Neural progenitor cell (in vitro differentiated cells): ENCODE results near the gene EYS. TPM values are rescaled to one million over a fixed set of nuclear protein-coding genes. Genes with fewer than 3 reads are reported as not detected.
"Not testable (repeated sequence)": the region's sequence is repeated elsewhere in the genome, so short reads cannot be mapped to it uniquely, and the experiment has no call there.

ENCODE experiments used
- DNase-seq: peaks from one replicate; pipeline ENCODE4 v3.0.0-alpha.2; 2016; ENCODE audit warnings: low spot score
- H2AFZ ChIP-seq: fragments of 200-600 bp; sonication (generic); replicated peaks from 2 replicates; pipeline ENCODE4 v1.6.1; 2016; ENCODE audit warnings: antibody characterized with exemption
- H3F3A ChIP-seq: fragments of 200-600 bp; sonication (generic); 2 replicates; pipeline ENCODE4 v1.6.1; 2016; ENCODE audit warnings: antibody characterized with exemption, low read depth
- H3K27ac ChIP-seq: fragments of 200-600 bp; sonication (generic); 2 replicates; pipeline ENCODE4 v1.5.1; 2016; ENCODE audit warnings: mild to moderate bottlenecking
- H3K27me3 ChIP-seq: fragments of 200-600 bp; sonication (generic); 2 replicates; pipeline ENCODE4 v1.6.1; 2016; ENCODE audit warnings: mild to moderate bottlenecking, moderate library complexity
- H3K36me3 ChIP-seq: fragments of 200-600 bp; sonication (generic); 2 replicates; pipeline ENCODE4 v1.5.1; 2016
- H3K4me1 ChIP-seq: fragments of 200-600 bp; sonication (generic); 2 replicates; pipeline ENCODE4 v1.6.1; 2016; ENCODE audit warnings: mixed run types
- H3K4me2 ChIP-seq: fragments of 200-600 bp; sonication (generic); 2 replicates; pipeline ENCODE4 v1.6.1; 2016
- H3K4me3 ChIP-seq: fragments of 200-600 bp; sonication (generic); 2 replicates; pipeline ENCODE4 v1.5.1; 2016
- H3K79me2 ChIP-seq: fragments of 200-600 bp; sonication (generic); 2 replicates; pipeline ENCODE4 v1.6.1; 2016; ENCODE audit warnings: low read depth
- H3K9ac ChIP-seq: fragments of 200-600 bp; sonication (generic); 2 replicates; pipeline ENCODE4 v1.6.1; 2016
- H3K9me3 ChIP-seq: fragments of 200-600 bp; sonication (generic); 2 replicates; pipeline ENCODE4 v1.5.1; 2016; ENCODE audit warnings: low read depth
- H4K20me1 ChIP-seq: fragments of 200-600 bp; sonication (generic); 2 replicates; pipeline ENCODE4 v1.6.1; 2016; ENCODE audit warnings: low read depth
- H3K27ac Mint-ChIP-seq: 3 replicates; pipeline ENCODE4 v1.8.0; 2021; ENCODE audit warnings: mixed read lengths
- H3K27me3 Mint-ChIP-seq: 2 replicates; pipeline ENCODE4 v1.8.0; 2022; ENCODE audit warnings: low read depth, mild to moderate bottlenecking, inconsistent platforms, moderate library complexity, mixed read lengths; ENCODE audit not compliant: insufficient read depth
- H3K36me3 Mint-ChIP-seq: 3 replicates; pipeline ENCODE4 v1.8.0; 2021; ENCODE audit warnings: mixed read lengths
- H3K4me1 Mint-ChIP-seq: 3 replicates; pipeline ENCODE4 v1.8.0; 2021; ENCODE audit warnings: mixed read lengths
- H3K4me3 Mint-ChIP-seq: 3 replicates; pipeline ENCODE4 v1.8.0; 2021; ENCODE audit warnings: mild to moderate bottlenecking, moderate library complexity, mixed read lengths
- H3K9me3 Mint-ChIP-seq: 3 replicates; pipeline ENCODE4 v1.8.0; 2020; ENCODE audit warnings: mixed read lengths
- EZH2 ChIP-seq: fragments of 200-600 bp; sonication (generic); IDR thresholded peaks from 2 replicates; pipeline ENCODE4 v1.6.1; 2017; ENCODE audit warnings: antibody characterized with exemption, mild to moderate bottlenecking, moderate library complexity
- EZH2phosphoT487 ChIP-seq: fragments of 200-600 bp; sonication (generic); IDR thresholded peaks from 2 replicates; pipeline ENCODE4 v1.6.1; 2017; ENCODE audit warnings: antibody characterized with exemption
- total RNA-seq: library from RNA; depleted of rRNA; stranded (reverse); fragments of >200 nt; gene quantifications from 2 replicates; pipeline ENCODE4 v1.2.3, GENCODE V29; 2015; ENCODE audit warnings: low replicate concordance
- TF ChIP-seq, protein P1 (sequence below): fragments of 200-600 bp; sonication (generic); IDR thresholded peaks from 2 replicates; pipeline ENCODE4 v1.5.1; 2017; ENCODE audit warnings: antibody characterized with exemption, mild to moderate bottlenecking

Gene EYS
- total RNA-seq, 1 donor from 2014 or later, result not detected

DNA sequence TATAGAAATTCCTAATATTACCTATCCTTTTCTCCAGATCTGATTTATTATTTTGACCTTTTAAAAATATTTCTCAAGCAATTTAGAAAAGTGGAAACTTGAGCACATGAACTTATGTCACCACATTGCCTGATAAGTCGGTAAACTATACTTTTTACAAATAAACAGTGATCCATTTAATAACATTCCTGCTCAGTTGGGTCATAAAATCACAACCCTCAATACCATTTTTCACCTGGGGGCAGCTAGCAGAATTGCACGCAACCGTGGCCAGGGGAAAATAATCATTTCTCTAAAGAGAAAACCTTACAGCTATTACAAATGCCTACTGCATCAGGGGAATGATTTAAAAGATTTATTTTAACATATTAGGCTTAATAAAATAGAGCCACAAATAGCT lies 1456.9 kb downstream of the EYS start:
- Histone ChIP-seq H3K27me3 (no peaks in the 10 kb centered on the region), H3K4me2 (no peak overlapping the region), H3K79me2 (no peaks in the 10 kb centered on the region), H3K4me1 (no peaks in the 10 kb centered on the region), H3K4me3 (no peak overlapping the region), H3K36me3 (no peaks in the 10 kb centered on the region), H3K9me3 (no peaks in the 10 kb centered on the region), H2AFZ (no peak overlapping the region), H3K9ac (no peak overlapping the region), H4K20me1 (no peaks in the 10 kb centered on the region), H3F3A (no peaks in the 10 kb centered on the region), H3K27ac (no peak overlapping the region)
- H3K36me3 Mint-ChIP-seq, result no peaks in the 10 kb centered on the region
- peaks cover 4% of the 10 kb centered on the region for H3K9me3 Mint-ChIP-seq
- H3K4me1 Mint-ChIP-seq, result no peaks in the 10 kb centered on the region
- TF ChIP-seq, protein P1, sequence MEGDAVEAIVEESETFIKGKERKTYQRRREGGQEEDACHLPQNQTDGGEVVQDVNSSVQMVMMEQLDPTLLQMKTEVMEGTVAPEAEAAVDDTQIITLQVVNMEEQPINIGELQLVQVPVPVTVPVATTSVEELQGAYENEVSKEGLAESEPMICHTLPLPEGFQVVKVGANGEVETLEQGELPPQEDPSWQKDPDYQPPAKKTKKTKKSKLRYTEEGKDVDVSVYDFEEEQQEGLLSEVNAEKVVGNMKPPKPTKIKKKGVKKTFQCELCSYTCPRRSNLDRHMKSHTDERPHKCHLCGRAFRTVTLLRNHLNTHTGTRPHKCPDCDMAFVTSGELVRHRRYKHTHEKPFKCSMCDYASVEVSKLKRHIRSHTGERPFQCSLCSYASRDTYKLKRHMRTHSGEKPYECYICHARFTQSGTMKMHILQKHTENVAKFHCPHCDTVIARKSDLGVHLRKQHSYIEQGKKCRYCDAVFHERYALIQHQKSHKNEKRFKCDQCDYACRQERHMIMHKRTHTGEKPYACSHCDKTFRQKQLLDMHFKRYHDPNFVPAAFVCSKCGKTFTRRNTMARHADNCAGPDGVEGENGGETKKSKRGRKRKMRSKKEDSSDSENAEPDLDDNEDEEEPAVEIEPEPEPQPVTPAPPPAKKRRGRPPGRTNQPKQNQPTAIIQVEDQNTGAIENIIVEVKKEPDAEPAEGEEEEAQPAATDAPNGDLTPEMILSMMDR, result peak; percentile 25
- TF ChIP-seq EZH2 (no peak), EZH2phosphoT487 (no peak)
- H3K27ac Mint-ChIP-seq, result no peak overlapping the region
- H3K27me3 Mint-ChIP-seq, result no peaks in the 10 kb centered on the region
- H3K4me3 Mint-ChIP-seq, result no peak overlapping the region
- DNase-seq, result no peak

DNA sequence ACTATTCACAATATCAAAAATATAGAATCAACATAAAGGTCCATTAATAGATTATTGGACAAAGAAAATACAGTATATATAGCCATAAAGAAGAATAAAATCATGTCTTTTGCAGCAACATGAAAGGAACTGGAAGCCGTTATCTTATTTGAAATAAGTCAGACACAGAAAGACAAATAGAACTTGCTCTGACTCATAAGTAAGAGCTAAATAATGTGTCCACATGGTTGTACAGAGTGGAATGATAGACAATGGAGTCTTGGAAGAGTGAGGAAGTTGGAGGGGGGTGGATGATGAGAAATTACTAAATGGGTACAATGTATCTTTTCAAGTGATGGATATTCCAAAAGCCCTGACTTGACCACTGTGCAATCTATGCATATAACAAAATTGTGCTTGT lies 1457.9 kb downstream of the EYS start:
- no peak for DNase-seq
- H3K36me3 ChIP-seq, result no peaks in the 10 kb centered on the region
- Mint-ChIP-seq H3K4me3 (no peak overlapping the region), H3K9me3 (peaks cover 4% of the 10 kb centered on the region), H3K27me3 (no peaks in the 10 kb centered on the region), H3K4me1 (no peaks in the 10 kb centered on the region), H3K36me3 (no peaks in the 10 kb centered on the region), H3K27ac (no peak overlapping the region)
- H3F3A ChIP-seq, result no peaks in the 10 kb centered on the region
- no peak for TF ChIP-seq EZH2phosphoT487
- no peak for TF ChIP-seq EZH2
- TF ChIP-seq, protein P1, result no peak
- H3K9me3 ChIP-seq, result no peaks in the 10 kb centered on the region
- no peak overlapping the region for H3K9ac ChIP-seq
- no peaks in the 10 kb centered on the region for H3K27me3 ChIP-seq
- no peak overlapping the region for H2AFZ ChIP-seq
- H3K4me1 ChIP-seq, result no peaks in the 10 kb centered on the region
- H4K20me1 ChIP-seq, result no peaks in the 10 kb centered on the region
- no peak overlapping the region for H3K4me3 ChIP-seq
- H3K79me2 ChIP-seq, result no peaks in the 10 kb centered on the region
- H3K4me2 ChIP-seq, result no peak overlapping the region
- H3K27ac ChIP-seq, result no peak overlapping the region

DNA sequence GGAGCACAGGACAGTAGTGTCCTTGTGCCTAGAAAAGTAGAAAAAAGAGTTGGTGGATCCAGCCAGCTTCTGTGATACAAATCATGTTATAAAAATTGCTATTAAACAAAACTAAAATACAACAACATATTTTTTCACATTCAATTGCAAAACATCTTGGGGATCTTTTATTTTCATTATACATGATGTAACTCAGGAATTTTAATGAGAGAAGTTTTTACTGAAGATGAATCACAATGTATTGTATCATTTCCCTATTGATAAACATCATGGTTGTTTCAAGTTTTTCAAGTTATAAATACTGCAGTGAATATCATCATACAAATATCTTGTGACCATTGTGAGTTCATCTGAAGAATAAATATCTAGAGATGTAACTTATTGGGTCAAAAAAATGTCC lies 1463.4 kb downstream of the EYS start:
- Histone ChIP-seq H3K9ac (no peak overlapping the region), H3K27ac (no peak overlapping the region), H3F3A (no peaks in the 10 kb centered on the region), H3K4me1 (no peaks in the 10 kb centered on the region), H4K20me1 (no peaks in the 10 kb centered on the region), H2AFZ (no peak overlapping the region), H3K9me3 (no peaks in the 10 kb centered on the region), H3K36me3 (peaks cover 4% of the 10 kb centered on the region), H3K4me3 (no peak overlapping the region), H3K4me2 (no peak overlapping the region), H3K79me2 (no peaks in the 10 kb centered on the region), H3K27me3 (no peaks in the 10 kb centered on the region)
- Mint-ChIP-seq H3K36me3 (no peaks in the 10 kb centered on the region), H3K27ac (no peak overlapping the region), H3K27me3 (peaks cover 5% of the 10 kb centered on the region), H3K4me3 (no peak overlapping the region), H3K9me3 (peaks cover 28% of the 10 kb centered on the region), H3K4me1 (no peaks in the 10 kb centered on the region)
- TF ChIP-seq EZH2phosphoT487 (no peak), EZH2 (no peak)
- TF ChIP-seq, protein P1, result no peak
- no peak for DNase-seq

DNA sequence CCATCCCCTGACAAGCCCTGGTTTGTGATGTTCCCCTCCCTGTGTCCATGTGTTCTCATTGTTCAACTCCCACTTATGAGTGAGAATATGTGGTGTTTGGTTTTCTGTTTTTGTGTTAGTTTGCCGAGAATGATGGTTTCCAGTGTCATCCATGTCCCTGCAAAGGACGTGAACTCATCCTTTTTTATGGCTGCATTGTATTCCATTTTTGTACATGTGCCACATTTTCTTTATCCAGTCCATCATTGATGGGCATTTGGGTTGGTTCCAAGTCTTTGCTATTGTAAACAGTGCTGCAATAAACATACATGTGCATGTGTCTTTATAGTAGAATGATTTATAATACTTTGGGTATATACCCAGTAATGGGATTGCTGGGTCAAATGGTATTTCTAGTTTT lies 1468.1 kb downstream of the EYS start:
- H3K9me3 ChIP-seq, H3K4me3 Mint-ChIP-seq, H3K27me3 ChIP-seq, H3K4me1 Mint-ChIP-seq, H3K79me2 ChIP-seq, H3K4me3 ChIP-seq, H3K36me3 Mint-ChIP-seq, H4K20me1 ChIP-seq, H3F3A ChIP-seq, H3K27me3 Mint-ChIP-seq, H2AFZ ChIP-seq, H3K4me1 ChIP-seq, H3K4me2 ChIP-seq, H3K36me3 ChIP-seq, DNase-seq, H3K27ac Mint-ChIP-seq, H3K27ac ChIP-seq, H3K9ac ChIP-seq: not testable (repeated sequence)
- peaks cover 24% of the 10 kb centered on the region for H3K9me3 Mint-ChIP-seq
